PFSK-1 (cell line): ENCODE measurements around the gene C6orf15.

Source experiments
- POLR2AphosphoS5 ChIP-seq: IDR thresholded peaks from 2 replicates; pipeline ENCODE4 v1.6.1; 2012; ENCODE audit warnings: low read depth, mild to moderate bottlenecking, control low read depth, low read length, moderate library complexity
- SIN3A ChIP-seq: IDR thresholded peaks from 2 replicates; pipeline ENCODE4 v1.6.1; 2012; ENCODE audit warnings: mild to moderate bottlenecking, low read length, moderate library complexity, borderline replicate concordance; ENCODE audit not compliant: insufficient read depth

DNA sequence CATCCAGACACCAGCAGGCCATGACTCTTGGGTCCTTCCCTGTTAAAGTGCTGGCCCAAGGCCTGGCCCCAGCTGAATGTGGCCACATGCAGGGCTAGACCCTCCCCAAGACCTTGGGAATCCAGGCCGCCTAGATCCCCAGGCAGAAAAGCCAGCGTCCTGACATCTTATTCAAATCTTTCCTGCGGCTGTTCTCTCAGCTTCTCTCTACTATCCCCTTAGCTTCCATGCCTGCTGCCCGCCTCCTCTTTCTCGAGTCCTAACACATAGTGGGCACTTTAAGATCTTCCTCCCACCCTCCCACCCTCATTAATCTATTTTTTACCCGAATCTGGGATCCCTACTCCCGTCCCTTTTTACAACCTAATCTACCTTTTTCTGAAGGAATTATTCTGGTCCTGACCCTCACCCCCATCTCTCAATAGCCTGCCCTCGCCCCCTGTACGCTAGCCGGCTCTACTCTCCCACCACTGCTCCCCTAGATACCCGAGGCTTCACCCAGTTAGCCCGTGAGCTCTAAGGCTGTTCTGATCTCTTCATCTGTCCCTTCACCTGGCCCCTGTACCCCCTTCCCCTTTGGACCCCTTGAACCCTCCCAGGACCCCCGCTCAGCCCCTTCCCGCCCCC is 45.3 kb upstream of the C6orf15 start, which contains the start of gene CCHCR1:
- TF ChIP-seq SIN3A (no peak), POLR2AphosphoS5 (no peak)
